Measurements from ENCODE around the gene FOXQ1. TPM values are rescaled to one million over a fixed set of nuclear protein-coding genes. Genes with fewer than 3 reads are reported as not detected.
A peak's percentile ranks its signal among the peaks of the same experiment; 100 is the strongest.

The FOXQ1 gene
- total and polyA plus RNA-seq, 2 of the 13 experiments (the other 11 are each of a cell fraction or from before 2014, with no cell fraction given): 35.2 to 39.8 TPM

DNA sequence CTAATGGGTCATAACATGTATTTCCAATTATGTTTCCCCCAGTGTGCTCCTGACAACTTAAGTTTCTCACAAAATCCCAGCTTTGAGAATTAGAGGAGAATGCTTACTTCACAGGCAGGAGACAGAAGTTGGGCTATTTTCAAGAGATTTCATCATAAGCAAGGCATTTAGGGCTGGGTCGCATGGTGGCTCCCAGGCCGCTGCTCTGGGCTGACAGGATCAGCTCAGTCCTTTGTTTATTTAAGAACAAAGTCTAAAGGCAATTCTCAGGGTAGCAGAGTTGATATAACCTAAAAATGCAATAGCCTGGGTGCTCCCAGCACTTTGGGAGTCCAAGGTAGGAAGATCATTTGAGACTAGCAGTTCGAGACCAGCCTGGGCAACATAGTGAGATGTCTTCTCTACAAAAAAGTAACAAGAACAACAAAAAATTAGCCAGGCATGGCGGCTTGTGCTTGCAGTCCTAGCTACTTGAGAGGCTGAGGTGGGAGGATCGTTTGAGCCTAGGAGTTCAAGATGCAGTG lies 10.9 kb downstream of the FOXQ1 start (continued):
- TF ChIP-seq KDM1A (CRISPR knock-in tag; IDR thresholded peaks at IDR 0.05) (0 out of 2 replicates have a peak, but pooled peaks have one; percentile 25), RXRB (CRISPR knock-in tag; IDR thresholded peaks at IDR 0.05; ENCODE audit: borderline replicate concordance) (peak; percentile 91), ZMYM4 (CRISPR knock-in tag; IDR thresholded peaks at IDR 0.05) (peak; percentile 56), SOX5 (CRISPR knock-in tag; IDR thresholded peaks at IDR 0.05; ENCODE audit: borderline replicate concordance) (peak; percentile 72; the same call in 1 of the 2 replicates), POLR2AphosphoS5 (IDR thresholded peaks at IDR 0.05; ENCODE audit: low read depth, low read length) (no peak), THYN1 (CRISPR knock-in tag; IDR thresholded peaks at IDR 0.05; ENCODE audit: borderline replicate concordance, low read depth) (no peak), ZNF788 (CRISPR knock-in tag; IDR thresholded peaks at IDR 0.05; ENCODE audit: borderline replicate concordance) (0 out of 2 replicates have a peak, but pooled peaks have one; percentile 19), ZNF558 (CRISPR knock-in tag; IDR thresholded peaks at IDR 0.05; ENCODE audit: borderline replicate concordance) (no peak), ZNF501 (CRISPR knock-in tag; IDR thresholded peaks at IDR 0.05) (peak; percentile 74), MED1 (CRISPR knock-in tag; IDR thresholded peaks at IDR 0.05) (peak; percentile 81), ZNF232 (CRISPR knock-in tag; IDR thresholded peaks at IDR 0.05; ENCODE audit: borderline replicate concordance) (no peak), JUND (CRISPR knock-in tag; IDR thresholded peaks at IDR 0.05) (peak; percentile 45; the same call in 1 of the 2 replicates), TARDBP (CRISPR knock-in tag; IDR thresholded peaks at IDR 0.05) (0 out of 2 replicates have a peak, but pooled peaks have one; percentile 27)
- TF ChIP-seq, protein P1, sequence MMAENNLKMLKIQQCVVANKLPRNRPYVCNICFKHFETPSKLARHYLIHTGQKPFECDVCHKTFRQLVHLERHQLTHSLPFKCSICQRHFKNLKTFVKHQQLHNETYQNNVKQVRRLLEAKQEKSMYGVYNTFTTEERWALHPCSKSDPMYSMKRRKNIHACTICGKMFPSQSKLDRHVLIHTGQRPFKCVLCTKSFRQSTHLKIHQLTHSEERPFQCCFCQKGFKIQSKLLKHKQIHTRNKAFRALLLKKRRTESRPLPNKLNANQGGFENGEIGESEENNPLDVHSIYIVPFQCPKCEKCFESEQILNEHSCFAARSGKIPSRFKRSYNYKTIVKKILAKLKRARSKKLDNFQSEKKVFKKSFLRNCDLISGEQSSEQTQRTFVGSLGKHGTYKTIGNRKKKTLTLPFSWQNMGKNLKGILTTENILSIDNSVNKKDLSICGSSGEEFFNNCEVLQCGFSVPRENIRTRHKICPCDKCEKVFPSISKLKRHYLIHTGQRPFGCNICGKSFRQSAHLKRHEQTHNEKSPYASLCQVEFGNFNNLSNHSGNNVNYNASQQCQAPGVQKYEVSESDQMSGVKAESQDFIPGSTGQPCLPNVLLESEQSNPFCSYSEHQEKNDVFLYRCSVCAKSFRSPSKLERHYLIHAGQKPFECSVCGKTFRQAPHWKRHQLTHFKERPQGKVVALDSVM (CRISPR knock-in tag; IDR thresholded peaks at IDR 0.05): peak; percentile 53; the same call in 1 of the 2 replicates
- TF ChIP-seq, protein P2, sequence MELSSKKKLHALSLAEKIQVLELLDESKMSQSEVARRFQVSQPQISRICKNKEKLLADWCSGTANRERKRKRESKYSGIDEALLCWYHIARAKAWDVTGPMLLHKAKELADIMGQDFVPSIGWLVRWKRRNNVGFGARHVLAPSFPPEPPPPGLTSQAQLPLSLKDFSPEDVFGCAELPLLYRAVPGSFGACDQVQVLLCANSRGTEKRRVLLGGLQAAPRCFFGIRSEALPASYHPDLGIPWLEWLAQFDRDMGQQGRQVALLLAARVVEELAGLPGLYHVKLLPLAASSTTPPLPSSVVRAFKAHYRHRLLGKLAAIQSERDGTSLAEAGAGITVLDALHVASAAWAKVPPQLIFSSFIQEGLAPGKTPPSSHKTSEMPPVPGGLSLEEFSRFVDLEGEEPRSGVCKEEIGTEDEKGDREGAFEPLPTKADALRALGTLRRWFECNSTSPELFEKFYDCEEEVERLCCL (CRISPR knock-in tag; IDR thresholded peaks at IDR 0.05; ENCODE audit: borderline replicate concordance): no peak
- TF ChIP-seq, protein P3, sequence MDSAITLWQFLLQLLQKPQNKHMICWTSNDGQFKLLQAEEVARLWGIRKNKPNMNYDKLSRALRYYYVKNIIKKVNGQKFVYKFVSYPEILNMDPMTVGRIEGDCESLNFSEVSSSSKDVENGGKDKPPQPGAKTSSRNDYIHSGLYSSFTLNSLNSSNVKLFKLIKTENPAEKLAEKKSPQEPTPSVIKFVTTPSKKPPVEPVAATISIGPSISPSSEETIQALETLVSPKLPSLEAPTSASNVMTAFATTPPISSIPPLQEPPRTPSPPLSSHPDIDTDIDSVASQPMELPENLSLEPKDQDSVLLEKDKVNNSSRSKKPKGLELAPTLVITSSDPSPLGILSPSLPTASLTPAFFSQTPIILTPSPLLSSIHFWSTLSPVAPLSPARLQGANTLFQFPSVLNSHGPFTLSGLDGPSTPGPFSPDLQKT (CRISPR knock-in tag; IDR thresholded peaks at IDR 0.05; ENCODE audit: borderline replicate concordance): no peak
- TF ChIP-seq, protein P4, sequence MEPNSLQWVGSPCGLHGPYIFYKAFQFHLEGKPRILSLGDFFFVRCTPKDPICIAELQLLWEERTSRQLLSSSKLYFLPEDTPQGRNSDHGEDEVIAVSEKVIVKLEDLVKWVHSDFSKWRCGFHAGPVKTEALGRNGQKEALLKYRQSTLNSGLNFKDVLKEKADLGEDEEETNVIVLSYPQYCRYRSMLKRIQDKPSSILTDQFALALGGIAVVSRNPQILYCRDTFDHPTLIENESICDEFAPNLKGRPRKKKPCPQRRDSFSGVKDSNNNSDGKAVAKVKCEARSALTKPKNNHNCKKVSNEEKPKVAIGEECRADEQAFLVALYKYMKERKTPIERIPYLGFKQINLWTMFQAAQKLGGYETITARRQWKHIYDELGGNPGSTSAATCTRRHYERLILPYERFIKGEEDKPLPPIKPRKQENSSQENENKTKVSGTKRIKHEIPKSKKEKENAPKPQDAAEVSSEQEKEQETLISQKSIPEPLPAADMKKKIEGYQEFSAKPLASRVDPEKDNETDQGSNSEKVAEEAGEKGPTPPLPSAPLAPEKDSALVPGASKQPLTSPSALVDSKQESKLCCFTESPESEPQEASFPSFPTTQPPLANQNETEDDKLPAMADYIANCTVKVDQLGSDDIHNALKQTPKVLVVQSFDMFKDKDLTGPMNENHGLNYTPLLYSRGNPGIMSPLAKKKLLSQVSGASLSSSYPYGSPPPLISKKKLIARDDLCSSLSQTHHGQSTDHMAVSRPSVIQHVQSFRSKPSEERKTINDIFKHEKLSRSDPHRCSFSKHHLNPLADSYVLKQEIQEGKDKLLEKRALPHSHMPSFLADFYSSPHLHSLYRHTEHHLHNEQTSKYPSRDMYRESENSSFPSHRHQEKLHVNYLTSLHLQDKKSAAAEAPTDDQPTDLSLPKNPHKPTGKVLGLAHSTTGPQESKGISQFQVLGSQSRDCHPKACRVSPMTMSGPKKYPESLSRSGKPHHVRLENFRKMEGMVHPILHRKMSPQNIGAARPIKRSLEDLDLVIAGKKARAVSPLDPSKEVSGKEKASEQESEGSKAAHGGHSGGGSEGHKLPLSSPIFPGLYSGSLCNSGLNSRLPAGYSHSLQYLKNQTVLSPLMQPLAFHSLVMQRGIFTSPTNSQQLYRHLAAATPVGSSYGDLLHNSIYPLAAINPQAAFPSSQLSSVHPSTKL (CRISPR knock-in tag; IDR thresholded peaks at IDR 0.05): peak; percentile 90
- TF ChIP-seq, protein P5, sequence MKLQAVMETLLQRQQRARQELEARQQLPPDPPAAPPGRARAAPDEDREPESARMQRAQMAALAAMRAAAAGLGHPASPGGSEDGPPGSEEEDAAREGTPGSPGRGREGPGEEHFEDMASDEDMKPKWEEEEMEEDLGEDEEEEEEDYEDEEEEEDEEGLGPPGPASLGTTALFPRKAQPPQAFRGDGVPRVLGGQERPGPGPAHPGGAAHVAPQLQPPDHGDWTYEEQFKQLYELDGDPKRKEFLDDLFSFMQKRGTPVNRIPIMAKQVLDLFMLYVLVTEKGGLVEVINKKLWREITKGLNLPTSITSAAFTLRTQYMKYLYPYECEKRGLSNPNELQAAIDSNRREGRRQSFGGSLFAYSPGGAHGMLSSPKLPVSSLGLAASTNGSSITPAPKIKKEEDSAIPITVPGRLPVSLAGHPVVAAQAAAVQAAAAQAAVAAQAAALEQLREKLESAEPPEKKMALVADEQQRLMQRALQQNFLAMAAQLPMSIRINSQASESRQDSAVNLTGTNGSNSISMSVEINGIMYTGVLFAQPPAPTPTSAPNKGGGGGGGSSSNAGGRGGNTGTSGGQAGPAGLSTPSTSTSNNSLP (IDR thresholded peaks at IDR 0.05; ENCODE audit: low read depth, low read length): no peak; the same call in 1 of the 2 replicates
